ENCODE measurements around the gene EML1.

DNA sequence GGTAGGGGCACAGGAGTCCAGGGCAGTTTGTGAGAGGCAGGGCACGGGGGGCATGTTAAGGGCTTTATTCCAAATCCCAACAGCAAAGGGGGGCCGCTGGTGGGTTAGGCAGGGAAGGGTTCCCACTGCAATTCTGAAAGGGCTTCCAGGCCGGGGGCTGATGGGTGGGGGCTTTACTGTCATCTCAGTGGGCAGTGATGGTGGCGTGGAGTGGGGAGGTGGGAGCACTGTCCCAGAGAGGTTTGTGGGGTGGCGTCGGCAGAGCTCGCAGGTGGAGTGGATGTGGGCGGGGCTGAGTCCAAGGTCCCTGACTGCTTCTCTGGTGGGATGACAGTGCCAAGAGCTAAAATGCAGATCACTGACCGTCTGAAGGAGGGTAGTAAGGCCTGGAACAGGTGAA is 150.4 kb downstream of the EML1 start:
- TF ChIP-seq, protein P1, sequence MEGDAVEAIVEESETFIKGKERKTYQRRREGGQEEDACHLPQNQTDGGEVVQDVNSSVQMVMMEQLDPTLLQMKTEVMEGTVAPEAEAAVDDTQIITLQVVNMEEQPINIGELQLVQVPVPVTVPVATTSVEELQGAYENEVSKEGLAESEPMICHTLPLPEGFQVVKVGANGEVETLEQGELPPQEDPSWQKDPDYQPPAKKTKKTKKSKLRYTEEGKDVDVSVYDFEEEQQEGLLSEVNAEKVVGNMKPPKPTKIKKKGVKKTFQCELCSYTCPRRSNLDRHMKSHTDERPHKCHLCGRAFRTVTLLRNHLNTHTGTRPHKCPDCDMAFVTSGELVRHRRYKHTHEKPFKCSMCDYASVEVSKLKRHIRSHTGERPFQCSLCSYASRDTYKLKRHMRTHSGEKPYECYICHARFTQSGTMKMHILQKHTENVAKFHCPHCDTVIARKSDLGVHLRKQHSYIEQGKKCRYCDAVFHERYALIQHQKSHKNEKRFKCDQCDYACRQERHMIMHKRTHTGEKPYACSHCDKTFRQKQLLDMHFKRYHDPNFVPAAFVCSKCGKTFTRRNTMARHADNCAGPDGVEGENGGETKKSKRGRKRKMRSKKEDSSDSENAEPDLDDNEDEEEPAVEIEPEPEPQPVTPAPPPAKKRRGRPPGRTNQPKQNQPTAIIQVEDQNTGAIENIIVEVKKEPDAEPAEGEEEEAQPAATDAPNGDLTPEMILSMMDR (IDR thresholded peaks at IDR 0.05) = no peak
- no peak for TF ChIP-seq POLR2A (IDR thresholded peaks at IDR 0.05)
